SU-DHL-6 (cell line): ENCODE results near the gene MZB1.
"Not testable (repeated sequence)": the region's sequence is repeated elsewhere in the genome, so short reads cannot be mapped to it uniquely, and the experiment has no call there.

Source experiments
- H2AFZ ChIP-seq: fragments of 200-600 bp; sonication (generic); 2 replicates; pipeline ENCODE4 v1.6.1; 2014; ENCODE audit warnings: low read depth, mild to moderate bottlenecking, moderate library complexity, mixed read lengths, antibody characterized with exemption, low read length; ENCODE audit not compliant: severe bottlenecking
- H3F3A ChIP-seq: fragments of 200-600 bp; shearing (Covaris generic); 2 replicates; pipeline ENCODE4 v1.6.0; 2016; ENCODE audit warnings: antibody characterized with exemption, mild to moderate bottlenecking; ENCODE audit not compliant: insufficient read depth
- H3K27ac ChIP-seq: fragments of 200-600 bp; sonication (generic); 2 replicates; pipeline ENCODE4 v1.5.1; 2016; ENCODE audit warnings: low read depth, mild to moderate bottlenecking, low read length, moderate library complexity, mixed read lengths
- H3K27me3 ChIP-seq: fragments of 200-600 bp; sonication (generic), shearing (Covaris generic); 2 replicates; pipeline ENCODE4 v1.6.0; 2014; ENCODE audit warnings: mild to moderate bottlenecking, low read length
- H3K36me3 ChIP-seq: fragments of 200-600 bp; sonication (generic); 2 replicates; pipeline ENCODE4 v1.6.1; 2014; ENCODE audit warnings: mild to moderate bottlenecking, low read length, mixed read lengths
- H3K4me2 ChIP-seq: fragments of 300-600, 200-600 bp; shearing (Covaris generic), sonication (generic); 2 replicates; pipeline ENCODE4 v1.6.0; 2014; ENCODE audit warnings: low read length, low read depth, mild to moderate bottlenecking; ENCODE audit not compliant: poor library complexity, severe bottlenecking
- H3K4me3 ChIP-seq: fragments of 200-600 bp; sonication (generic); 2 replicates; pipeline ENCODE4 v1.5.1; 2014; ENCODE audit warnings: antibody characterized with exemption, low read length, mild to moderate bottlenecking, mixed read lengths; ENCODE audit not compliant: insufficient read depth, poor library complexity, severe bottlenecking
- H3K79me2 ChIP-seq: fragments of 200-600 bp; sonication (generic); 2 replicates; pipeline ENCODE4 v1.6.1; 2014; ENCODE audit warnings: mild to moderate bottlenecking, low read length, moderate library complexity; ENCODE audit not compliant: insufficient read depth
- H3K9ac ChIP-seq: fragments of 200-600 bp; sonication (generic); 2 replicates; pipeline ENCODE4 v1.7.0; 2014; ENCODE audit warnings: mild to moderate bottlenecking, low read length
- H3K9me2 ChIP-seq: fragments of 200-600 bp; sonication (generic); replicated peaks from 2 replicates; pipeline ENCODE4 v1.6.1; 2014; ENCODE audit warnings: low read length; ENCODE audit not compliant: insufficient read depth
- H3K9me3 ChIP-seq: fragments of 200-600 bp; sonication (generic); 2 replicates; pipeline ENCODE4 v1.6.1; 2014; ENCODE audit warnings: low read length, mixed read lengths; ENCODE audit not compliant: insufficient read depth
- H4K20me1 ChIP-seq: fragments of 200-600 bp; sonication (generic); 2 replicates; pipeline ENCODE4 v1.6.1; 2014; ENCODE audit warnings: low read depth, mild to moderate bottlenecking, antibody characterized with exemption, low read length, moderate library complexity, mixed read lengths
- CTCF ChIP-seq: fragments of 200-600 bp; sonication (generic); IDR thresholded peaks from one replicate; pipeline ENCODE4 v1.5.1; 2017; ENCODE audit warnings: antibody characterized with exemption, mild to moderate bottlenecking, low read length, moderate library complexity; ENCODE audit not compliant: insufficient read depth, poor library complexity, severe bottlenecking
- EZH2phosphoT487 ChIP-seq: fragments of 200-600 bp; sonication (generic), shearing (Covaris generic); conservative IDR thresholded peaks from 2 replicates; pipeline ENCODE4 v1.6.1; 2018; ENCODE audit warnings: mild to moderate bottlenecking, antibody characterized with exemption, low read length, moderate library complexity, mixed read lengths

The MZB1 gene

GRCh38 chr5:139360384-139360783, 29.3 kb downstream of the MZB1 start:
- peaks cover 9% of the 10 kb centered on the region; the same call in 1 of the 2 replicates for H3K36me3 ChIP-seq
- H3K27ac ChIP-seq = no peak overlapping the region
- no peaks in the 10 kb centered on the region for H3K27me3 ChIP-seq
- no peaks in the 10 kb centered on the region for H4K20me1 ChIP-seq
- no peak overlapping the region for H3K9ac ChIP-seq
- H2AFZ ChIP-seq = no peak overlapping the region
- H3K4me2 ChIP-seq = no peak overlapping the region
- H3K9me2 ChIP-seq = no peaks in the 10 kb centered on the region
- H3F3A ChIP-seq = 0 out of 2 replicates have a peak, but pooled peaks cover 7% of the 10 kb centered on the region
- TF ChIP-seq CTCF (no peak), EZH2phosphoT487 (no peak)
- H3K79me2 ChIP-seq = peaks cover 64% of the 10 kb centered on the region
- H3K9me3 ChIP-seq = no peaks in the 10 kb centered on the region
- H3K4me3 ChIP-seq = no peak overlapping the region

- Histone ChIP-seq H3K9ac (no peak overlapping the region), H4K20me1 (0 out of 2 replicates have a peak, but pooled peaks cover 4% of the 10 kb centered on the region), H3K36me3 (no peaks in the 10 kb centered on the region), H3K79me2 (peaks cover 87% of the 10 kb centered on the region), H3K27me3 (no peaks in the 10 kb centered on the region), H3F3A (no peaks in the 10 kb centered on the region), H3K4me2 (no peak overlapping the region), H3K9me3 (no peaks in the 10 kb centered on the region), H2AFZ (no peak overlapping the region), H3K9me2 (no peaks in the 10 kb centered on the region), H3K27ac (no peak overlapping the region), H3K4me3 (no peak overlapping the region)
- TF ChIP-seq EZH2phosphoT487 (no peak), CTCF (no peak)
These were observed 31.6 kb downstream of the MZB1 start for GRCh38 chr5:139358064-139358463.

GRCh38 chr5:139355900-139356299, 33.8 kb downstream of the MZB1 start:
- not testable (repeated sequence) for H3K9me3 ChIP-seq, H3K27ac ChIP-seq, H3K27me3 ChIP-seq, H3K9ac ChIP-seq, H4K20me1 ChIP-seq, H3K9me2 ChIP-seq, H3K36me3 ChIP-seq, H3F3A ChIP-seq, H2AFZ ChIP-seq, H3K4me2 ChIP-seq, H3K4me3 ChIP-seq
- peaks cover 97% of the 10 kb centered on the region for H3K79me2 ChIP-seq

GRCh38 chr5:139354186-139354585, 35.5 kb downstream of the MZB1 start:
- Histone ChIP-seq H3K79me2 (peaks cover 100% of the 10 kb centered on the region), H2AFZ (no peak overlapping the region), H3K27me3 (no peaks in the 10 kb centered on the region), H3F3A (0 out of 2 replicates have a peak, but pooled peaks cover 5% of the 10 kb centered on the region), H3K9me3 (no peaks in the 10 kb centered on the region), H3K9me2 (no peaks in the 10 kb centered on the region), H3K9ac (no peak overlapping the region), H3K27ac (no peak overlapping the region), H4K20me1 (peaks cover 11% of the 10 kb centered on the region; the same call in 1 of the 2 replicates), H3K4me3 (no peak overlapping the region), H3K36me3 (no peaks in the 10 kb centered on the region), H3K4me2 (no peak overlapping the region)
- TF ChIP-seq EZH2phosphoT487 = no peak
- TF ChIP-seq CTCF = no peak

GRCh38 chr5:139347863-139348262, 41.9 kb downstream of the MZB1 start:
- not testable (repeated sequence) for H3K36me3 ChIP-seq, H3K9ac ChIP-seq, H3K27me3 ChIP-seq, H3F3A ChIP-seq, H3K27ac ChIP-seq, H3K9me2 ChIP-seq, H3K4me3 ChIP-seq, H2AFZ ChIP-seq, H4K20me1 ChIP-seq, H3K9me3 ChIP-seq, H3K4me2 ChIP-seq
- H3K79me2 ChIP-seq = peaks cover 98% of the 10 kb centered on the region

- not testable (repeated sequence) for H3K4me3 ChIP-seq, H3K27me3 ChIP-seq, H3K9me3 ChIP-seq, H2AFZ ChIP-seq, H3K36me3 ChIP-seq, H4K20me1 ChIP-seq, H3K4me2 ChIP-seq, H3K9ac ChIP-seq, H3K9me2 ChIP-seq, H3K27ac ChIP-seq
- Histone ChIP-seq H3F3A (peaks cover 11% of the 10 kb centered on the region), H3K79me2 (peaks cover 80% of the 10 kb centered on the region)
These were observed 44.3 kb downstream of the MZB1 start for GRCh38 chr5:139345442-139345841.
